A673 (cell line): ENCODE data around the gene DNAJB6. TPM values are rescaled to one million over a fixed set of nuclear protein-coding genes. Genes with fewer than 3 reads are reported as not detected.

Experiments
- BruUV-seq: library from RNA; stranded (reverse); fragments of 400-500 nt; replicated peaks from 2 replicates; lab custom pipeline; 2021; lab: Mats Ljungman, UMichigan
- CTCF ChIA-PET: fragments of 300-600 bp; sonication (Branson Sonifier 250); formaldehyde crosslinking; loops from one replicate; lab custom pipeline; 2022; ENCODE audit warnings: antibody characterized with exemption; lab: Charles Lee
- POLR2A ChIA-PET: fragments of 300-600 bp; sonication (Branson Sonifier 250); formaldehyde crosslinking; loops from one replicate; lab custom pipeline; 2022; ENCODE audit warnings: antibody characterized with exemption; ENCODE audit not compliant: low non-redundant PET; lab: Charles Lee
- DNase-seq: peaks from one replicate; pipeline ENCODE4 v3.0.0-alpha.2; 2015; ENCODE audit warnings: low spot score
- H3K27ac ChIP-seq: fragments of 200-600 bp; sonication (generic); 2 replicates; pipeline ENCODE4 v1.5.1; 2016; ENCODE audit warnings: mixed run types, low read depth, mild to moderate bottlenecking, mixed read lengths, antibody characterized with exemption, low read length; ENCODE audit not compliant: poor library complexity, severe bottlenecking
- H3K27me3 ChIP-seq: fragments of 200-600 bp; sonication (generic); replicated peaks from 2 replicates; pipeline ENCODE4 v1.6.1; 2017; ENCODE audit warnings: mixed run types, low read depth, mild to moderate bottlenecking, mixed read lengths, antibody characterized with exemption, low read length; ENCODE audit not compliant: insufficient read depth, poor library complexity
- H3K36me3 ChIP-seq: fragments of 200-600 bp; sonication (generic); 2 replicates; pipeline ENCODE4 v1.6.1; 2016; ENCODE audit warnings: mixed run types, mild to moderate bottlenecking, mixed read lengths, antibody characterized with exemption, low read length; ENCODE audit not compliant: insufficient read depth, poor library complexity, severe bottlenecking
- H3K4me1 ChIP-seq: fragments of 200-600 bp; sonication (generic); 2 replicates; pipeline ENCODE4 v1.6.1; 2017; ENCODE audit warnings: mixed run types, mild to moderate bottlenecking, mixed read lengths, antibody characterized with exemption, low read length; ENCODE audit not compliant: insufficient read depth, poor library complexity, severe bottlenecking
- H3K4me3 ChIP-seq: fragments of 200-600 bp; sonication (generic); 2 replicates; pipeline ENCODE4 v1.5.1; 2016; ENCODE audit warnings: low read depth, mixed run types, mild to moderate bottlenecking, mixed read lengths, low read length; ENCODE audit not compliant: poor library complexity, severe bottlenecking
- H3K9me3 ChIP-seq: fragments of 200-600 bp; sonication (generic); 2 replicates; pipeline ENCODE4 v1.6.1; 2016; ENCODE audit warnings: mixed run types, low read depth, mild to moderate bottlenecking, mixed read lengths, antibody characterized with exemption, low read length; ENCODE audit not compliant: poor library complexity, severe bottlenecking
- CTCF ChIP-seq: fragments of 300-800, 200-600 bp; sonication (generic); conservative IDR thresholded peaks from 2 replicates; pipeline ENCODE4 v1.5.1; 2017; ENCODE audit warnings: low read depth, mild to moderate bottlenecking, antibody characterized with exemption, low read length, moderate library complexity, mixed read lengths
- EZH2 ChIP-seq: fragments of 200-600 bp; sonication (generic); IDR thresholded peaks from 2 replicates; pipeline ENCODE4 v1.6.1; 2017; ENCODE audit warnings: borderline replicate concordance, low read depth, mild to moderate bottlenecking, mixed read lengths, antibody characterized with exemption, low read length; ENCODE audit not compliant: poor library complexity, severe bottlenecking
- intact Hi-C: fragments of 100-400 bp; cut with micrococcal nuclease; formaldehyde crosslinking; loops from one replicate; pipeline ENCODE4 v1.10.0; 2022; ENCODE audit not compliant: unreplicated experiment
- total RNA-seq: library from RNA; stranded (reverse); gene quantifications from 2 replicates; pipeline ENCODE4 v1.2.3, GENCODE V29; 2021

DNAJB6 gene
- total RNA-seq, 1 experiment from 2014 or later: 146 TPM

GRCh38 chr7:157292770-157293412 lies 43.9 kb upstream of the DNAJB6 start:
- no peak overlapping the region for H3K27ac ChIP-seq
- intact Hi-C loops: no loop called here
- H3K4me1 ChIP-seq: peaks cover 15% of the 10 kb centered on the region
- TF ChIP-seq EZH2 (no peak), CTCF (no peak)
- no peaks in the 10 kb centered on the region for H3K9me3 ChIP-seq
- H3K4me3 ChIP-seq: no peak overlapping the region
- ChIA-PET CTCF (no interaction called here), POLR2A (no interaction called here)
- no peaks in the 10 kb centered on the region for H3K36me3 ChIP-seq
- BruUV-seq: no TSS peak
- no peaks in the 10 kb centered on the region for H3K27me3 ChIP-seq
- no peak for DNase-seq

- ChIA-PET POLR2A (no interaction called here), CTCF (no interaction called here)
- Histone ChIP-seq H3K36me3 (no peaks in the 10 kb centered on the region), H3K9me3 (no peaks in the 10 kb centered on the region), H3K4me3 (no peak overlapping the region), H3K4me1 (peaks cover 15% of the 10 kb centered on the region), H3K27ac (no peak overlapping the region), H3K27me3 (no peaks in the 10 kb centered on the region)
- no peak for DNase-seq
- intact Hi-C loops: no loop called here
- no TSS peak for BruUV-seq
- TF ChIP-seq EZH2 (no peak), CTCF (no peak)
Observed at GRCh38 chr7:157293413-157293788, 43.4 kb upstream of the DNAJB6 start.

GRCh38 chr7:157294773-157295172 lies 42.0 kb upstream of the DNAJB6 start:
- Histone ChIP-seq H3K9me3 (no peaks in the 10 kb centered on the region), H3K4me1 (peaks cover 26% of the 10 kb centered on the region), H3K36me3 (no peaks in the 10 kb centered on the region), H3K27ac (no peak overlapping the region), H3K27me3 (no peaks in the 10 kb centered on the region), H3K4me3 (no peak overlapping the region)
- DNase-seq: no peak
- POLR2A ChIA-PET: no interaction called here
- intact Hi-C loops: no loop called here
- CTCF ChIA-PET: no interaction called here
- TF ChIP-seq EZH2 (no peak), CTCF (no peak)
- no TSS peak for BruUV-seq
